GM18508 (cell line): ENCODE results near the gene DUSP2.
A peak's percentile ranks its signal among the peaks of the same experiment; 100 is the strongest.

Source experiments
- ATAC-seq: cut with Tn5 transposase; IDR thresholded peaks from one replicate; pipeline ENCODE4 v1.9.1; 2021; ENCODE audit warnings: moderate number of reproducible peaks; ENCODE audit not compliant: insufficient read depth, unreplicated experiment

DUSP2 gene

GRCh38 chr2:96145036-96145847, at the start of gene DUSP2:
TSS of gene DUSP2 (minus strand) at chr2:96145440. CDS start at chr2:96145354, 86 bp downstream.
- peak; percentile 18 for ATAC-seq

GRCh38 chr2:96191937-96192670, 46.9 kb upstream of the DUSP2 start:
- no peak for ATAC-seq

- ATAC-seq, result no peak
These were observed 43.7 kb upstream of the DUSP2 start for GRCh38 chr2:96188821-96189526.

GRCh38 chr2:96186562-96186961, 41.3 kb upstream of the DUSP2 start:
- no peak for ATAC-seq

GRCh38 chr2:96185516-96185915, 40.3 kb upstream of the DUSP2 start:
- no peak for ATAC-seq

GRCh38 chr2:96184989-96185388, 39.7 kb upstream of the DUSP2 start:
- no peak for ATAC-seq

GRCh38 chr2:96184188-96184587, 38.9 kb upstream of the DUSP2 start:
- ATAC-seq, result no peak

GRCh38 chr2:96181529-96181928, 36.3 kb upstream of the DUSP2 start:
- ATAC-seq, result no peak

- ATAC-seq, result no peak
These were observed 35.3 kb upstream of the DUSP2 start for GRCh38 chr2:96180521-96180920.

- no peak for ATAC-seq
These were observed 34.8 kb upstream of the DUSP2 start for GRCh38 chr2:96180002-96180401.

GRCh38 chr2:96176661-96177060, 31.4 kb upstream of the DUSP2 start:
- ATAC-seq, result no peak

GRCh38 chr2:96175951-96176350, 30.7 kb upstream of the DUSP2 start:
- no peak for ATAC-seq

GRCh38 chr2:96174251-96175144, 29.3 kb upstream of the DUSP2 start:
- ATAC-seq, result peak; percentile 42

GRCh38 chr2:96171831-96172230, 26.6 kb upstream of the DUSP2 start:
- no peak for ATAC-seq

- ATAC-seq, result no peak
These were observed 25.4 kb upstream of the DUSP2 start for GRCh38 chr2:96170626-96171025.

- no peak for ATAC-seq
These were observed 24.7 kb upstream of the DUSP2 start for GRCh38 chr2:96169868-96170507.

GRCh38 chr2:96167407-96168013, 22.3 kb upstream of the DUSP2 start:
- ATAC-seq, result no peak

- ATAC-seq, result peak; percentile 64
These were observed 19.4 kb upstream of the DUSP2 start for GRCh38 chr2:96164459-96165184.
